RPMI8226 (cell line): ENCODE measurements around the gene PDE4B.

Source experiments
- DNase-seq: peaks from one replicate; pipeline ENCODE4 v3.0.0-alpha.2; 2015

PDE4B gene

GRCh38 chr1:65792669-65793358, at the start of gene PDE4B:
Gene PDE4B, plus strand, starts transcription at chr1:65792895.
- peak; percentile 66 for DNase-seq

GRCh38 chr1:65744731-65745130, 48.0 kb upstream of the PDE4B start:
- DNase-seq, result no peak

GRCh38 chr1:65751961-65752360, 40.7 kb upstream of the PDE4B start:
- no peak for DNase-seq

GRCh38 chr1:65756616-65757015, 36.1 kb upstream of the PDE4B start:
- DNase-seq, result no peak

- no peak for DNase-seq
Measured at GRCh38 chr1:65757531-65757930, 35.2 kb upstream of the PDE4B start.

- no peak for DNase-seq
Measured at GRCh38 chr1:65758128-65758527, 34.6 kb upstream of the PDE4B start.

GRCh38 chr1:65759516-65759915, 33.2 kb upstream of the PDE4B start:
- no peak for DNase-seq

- DNase-seq, result no peak
Measured at GRCh38 chr1:65762081-65762862, 30.4 kb upstream of the PDE4B start.

- no peak for DNase-seq
Measured at GRCh38 chr1:65764052-65764451, 28.6 kb upstream of the PDE4B start.

GRCh38 chr1:65765631-65766030, 27.1 kb upstream of the PDE4B start:
- DNase-seq, result no peak

GRCh38 chr1:65769636-65770035, 23.1 kb upstream of the PDE4B start:
- no peak for DNase-seq

- DNase-seq, result no peak
Measured at GRCh38 chr1:65772607-65773006, 20.1 kb upstream of the PDE4B start.

GRCh38 chr1:65773391-65774123, 19.1 kb upstream of the PDE4B start:
- no peak for DNase-seq

- no peak for DNase-seq
Measured at GRCh38 chr1:65788762-65789161, 3.9 kb upstream of the PDE4B start.

GRCh38 chr1:65791396-65791795, 1.3 kb upstream of the PDE4B start:
- DNase-seq, result no peak

GRCh38 chr1:65791801-65792668, 660 bp upstream of the PDE4B start:
- no peak for DNase-seq

- DNase-seq, result no peak
Measured at GRCh38 chr1:65793359-65793732, 651 bp downstream of the PDE4B start.

- DNase-seq, result no peak
Measured at GRCh38 chr1:65795311-65795710, 2.6 kb downstream of the PDE4B start.

- DNase-seq, result peak; percentile 69
Measured at GRCh38 chr1:65799601-65800000, 6.9 kb downstream of the PDE4B start.

GRCh38 chr1:65804584-65804983, 11.9 kb downstream of the PDE4B start:
- peak; percentile 40 for DNase-seq

GRCh38 chr1:65812065-65812464, 19.4 kb downstream of the PDE4B start:
- peak; percentile 96 for DNase-seq

GRCh38 chr1:65813956-65814355, 21.3 kb downstream of the PDE4B start:
- DNase-seq, result peak; percentile 94

- DNase-seq, result no peak
Measured at GRCh38 chr1:65814752-65815151, 22.1 kb downstream of the PDE4B start.
